Neural progenitor cell (in vitro differentiated cells): ENCODE data around the gene NLGN4X.

ENCODE experiments used
- CTCF ChIP-seq: fragments of 200-600 bp; sonication (generic); IDR thresholded peaks from 2 replicates; pipeline ENCODE4 v1.5.1; 2017; ENCODE audit warnings: antibody characterized with exemption, mild to moderate bottlenecking
- EZH2phosphoT487 ChIP-seq: fragments of 200-600 bp; sonication (generic); IDR thresholded peaks from 2 replicates; pipeline ENCODE4 v1.6.1; 2017; ENCODE audit warnings: antibody characterized with exemption

- TF ChIP-seq CTCF (no peak), EZH2phosphoT487 (no peak)
Measured at GRCh38 chrX:6026429-6026828, 202.2 kb downstream of the NLGN4X start.
